ENCODE data around the gene POU2F2. TPM values are rescaled to one million over a fixed set of nuclear protein-coding genes. Genes with fewer than 3 reads are reported as not detected.

POU2F2 gene
- total RNA-seq, 2 donors from 2014 or later, result 0.11 to 0.83 TPM

DNA sequence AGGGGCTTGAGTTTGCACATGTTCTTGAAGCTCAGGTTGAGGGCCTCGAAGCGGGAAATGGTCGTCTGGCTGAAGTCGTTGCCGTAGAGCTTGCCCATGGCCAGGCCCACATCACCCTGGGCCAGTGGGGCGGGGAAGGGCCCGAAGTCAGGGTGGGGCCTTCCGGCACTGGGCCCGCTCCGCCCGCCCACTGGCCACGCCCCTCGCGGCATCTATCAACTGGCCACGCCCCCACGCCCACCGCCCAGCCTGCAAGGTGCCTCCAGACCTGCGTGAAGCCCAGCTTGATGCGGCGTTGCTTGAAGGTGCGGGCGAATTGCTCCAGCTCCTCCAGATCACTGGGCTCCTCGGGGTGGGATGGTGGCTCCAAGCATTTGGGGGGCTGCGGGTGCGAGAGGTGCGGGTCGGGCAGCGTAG lies 36.4 kb downstream of the POU2F2 start:
- H3K27me3 ChIP-seq, result peaks cover 0 to 6% of the 10 kb centered on the region in 2 donors
- no peak overlapping the region for H3K4me3 ChIP-seq
- TF ChIP-seq, protein P1, sequence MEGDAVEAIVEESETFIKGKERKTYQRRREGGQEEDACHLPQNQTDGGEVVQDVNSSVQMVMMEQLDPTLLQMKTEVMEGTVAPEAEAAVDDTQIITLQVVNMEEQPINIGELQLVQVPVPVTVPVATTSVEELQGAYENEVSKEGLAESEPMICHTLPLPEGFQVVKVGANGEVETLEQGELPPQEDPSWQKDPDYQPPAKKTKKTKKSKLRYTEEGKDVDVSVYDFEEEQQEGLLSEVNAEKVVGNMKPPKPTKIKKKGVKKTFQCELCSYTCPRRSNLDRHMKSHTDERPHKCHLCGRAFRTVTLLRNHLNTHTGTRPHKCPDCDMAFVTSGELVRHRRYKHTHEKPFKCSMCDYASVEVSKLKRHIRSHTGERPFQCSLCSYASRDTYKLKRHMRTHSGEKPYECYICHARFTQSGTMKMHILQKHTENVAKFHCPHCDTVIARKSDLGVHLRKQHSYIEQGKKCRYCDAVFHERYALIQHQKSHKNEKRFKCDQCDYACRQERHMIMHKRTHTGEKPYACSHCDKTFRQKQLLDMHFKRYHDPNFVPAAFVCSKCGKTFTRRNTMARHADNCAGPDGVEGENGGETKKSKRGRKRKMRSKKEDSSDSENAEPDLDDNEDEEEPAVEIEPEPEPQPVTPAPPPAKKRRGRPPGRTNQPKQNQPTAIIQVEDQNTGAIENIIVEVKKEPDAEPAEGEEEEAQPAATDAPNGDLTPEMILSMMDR (IDR thresholded peaks at IDR 0.05), result no peak
- DNase-seq (ENCODE audit: low spot score), result no peak
- no peaks in the 10 kb centered on the region for H3K9me3 ChIP-seq
- peaks cover 0 to 11% of the 10 kb centered on the region in 2 donors for H3K4me1 ChIP-seq
- H3K27ac ChIP-seq, result no peak overlapping the region
- H3K36me3 ChIP-seq, result no peaks in the 10 kb centered on the region

DNA sequence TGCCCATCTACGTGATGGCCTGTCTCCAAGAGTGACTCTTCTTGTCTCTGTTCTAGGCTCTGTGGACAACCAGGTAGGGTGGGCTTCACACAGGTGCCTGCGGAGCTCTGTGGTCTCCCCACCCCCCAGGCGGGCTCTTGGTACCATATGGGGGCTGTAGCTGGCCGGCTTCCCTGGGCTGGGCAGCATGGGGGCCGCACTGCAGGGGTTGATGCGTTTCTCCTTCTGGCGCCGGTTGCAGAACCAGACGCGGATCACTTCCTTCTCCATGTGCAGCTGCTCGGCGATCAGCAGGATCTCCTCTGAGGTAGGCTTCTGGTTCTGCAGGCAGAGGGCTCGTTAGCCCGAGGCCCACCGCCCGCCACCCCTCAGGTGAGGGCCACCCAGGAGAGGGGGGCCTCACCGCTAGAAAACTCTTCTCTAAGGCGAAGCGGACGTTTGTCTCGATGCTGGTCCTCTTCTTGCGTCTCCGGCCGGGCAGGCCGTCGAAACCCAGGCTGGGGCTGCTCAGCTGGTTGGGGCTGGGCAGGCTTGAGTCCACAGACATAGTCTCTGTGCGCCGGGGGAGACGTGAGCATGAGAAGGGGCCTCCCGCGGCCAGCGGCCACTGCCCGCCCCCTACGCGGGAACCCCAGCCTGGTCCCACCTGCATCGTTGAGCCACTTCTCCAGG lies 37.0 kb downstream of the POU2F2 start:
- no peaks in the 10 kb centered on the region for H3K9me3 ChIP-seq
- DNase-seq (ENCODE audit: low spot score), result no peak
- H3K4me1 ChIP-seq, result peaks cover 0 to 11% of the 10 kb centered on the region in 2 donors
- no peak overlapping the region for H3K4me3 ChIP-seq
- peaks cover 0 to 6% of the 10 kb centered on the region in 2 donors for H3K27me3 ChIP-seq
- no peak overlapping the region for H3K27ac ChIP-seq
- H3K36me3 ChIP-seq, result no peaks in the 10 kb centered on the region
- TF ChIP-seq, protein P1 (IDR thresholded peaks at IDR 0.05), result no peak

DNA sequence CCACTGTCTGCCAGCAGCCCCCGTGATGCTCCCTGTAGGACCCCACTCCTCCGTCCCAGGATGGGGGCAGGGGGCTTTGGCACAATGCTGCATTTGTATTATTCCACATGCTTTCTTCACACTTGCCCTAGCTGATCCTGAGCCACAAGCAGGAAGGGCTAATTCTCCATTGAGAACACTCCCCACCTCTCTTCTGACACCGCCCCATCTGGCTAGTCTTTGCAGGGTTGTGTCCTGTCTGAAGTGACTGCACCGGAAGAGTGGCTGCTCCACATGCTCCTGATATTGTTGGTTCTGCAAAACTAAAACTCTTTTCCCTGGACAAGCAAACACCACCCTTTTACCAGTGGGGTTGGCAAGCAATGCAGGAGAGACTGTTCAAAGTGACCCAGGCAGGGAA lies 38.3 kb downstream of the POU2F2 start:
- Histone ChIP-seq H3K36me3 (no peaks in the 10 kb centered on the region), H3K4me3 (no peak overlapping the region), H3K27ac (no peak overlapping the region), H3K27me3 (peaks cover 0 to 6% of the 10 kb centered on the region in 2 donors), H3K9me3 (no peaks in the 10 kb centered on the region), H3K4me1 (peaks cover 0 to 11% of the 10 kb centered on the region in 2 donors)
- TF ChIP-seq, protein P1 (IDR thresholded peaks at IDR 0.05), result no peak
- DNase-seq (ENCODE audit: low spot score), result no peak

DNA sequence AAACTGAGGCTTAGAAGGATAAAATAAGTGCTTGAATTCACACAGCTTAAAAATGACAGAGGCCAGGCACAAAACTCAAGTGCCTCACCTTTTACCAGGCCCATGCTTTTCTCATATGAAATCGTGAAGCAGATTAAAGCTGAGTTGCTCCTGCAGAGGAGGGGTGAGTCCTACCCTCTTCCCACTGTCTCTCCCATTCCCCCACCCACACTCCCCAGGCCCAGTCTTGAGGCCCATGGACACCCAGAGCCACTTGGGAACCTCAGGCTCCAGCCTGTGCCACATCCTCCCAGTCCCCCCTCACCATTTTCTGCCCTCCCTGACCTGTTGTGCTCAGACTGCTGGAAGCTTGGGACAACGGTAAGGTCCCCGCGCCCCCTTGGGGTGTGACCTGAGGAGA lies 38.7 kb downstream of the POU2F2 start:
- no peak overlapping the region for H3K4me3 ChIP-seq
- H3K27me3 ChIP-seq, result peaks cover 0 to 6% of the 10 kb centered on the region in 2 donors
- H3K9me3 ChIP-seq, result no peaks in the 10 kb centered on the region
- DNase-seq (ENCODE audit: low spot score), result no peak
- H3K4me1 ChIP-seq, result peaks cover 0 to 15% of the 10 kb centered on the region in 2 donors
- H3K36me3 ChIP-seq, result no peaks in the 10 kb centered on the region
- H3K27ac ChIP-seq, result no peak overlapping the region
- TF ChIP-seq, protein P1 (IDR thresholded peaks at IDR 0.05), result no peak

DNA sequence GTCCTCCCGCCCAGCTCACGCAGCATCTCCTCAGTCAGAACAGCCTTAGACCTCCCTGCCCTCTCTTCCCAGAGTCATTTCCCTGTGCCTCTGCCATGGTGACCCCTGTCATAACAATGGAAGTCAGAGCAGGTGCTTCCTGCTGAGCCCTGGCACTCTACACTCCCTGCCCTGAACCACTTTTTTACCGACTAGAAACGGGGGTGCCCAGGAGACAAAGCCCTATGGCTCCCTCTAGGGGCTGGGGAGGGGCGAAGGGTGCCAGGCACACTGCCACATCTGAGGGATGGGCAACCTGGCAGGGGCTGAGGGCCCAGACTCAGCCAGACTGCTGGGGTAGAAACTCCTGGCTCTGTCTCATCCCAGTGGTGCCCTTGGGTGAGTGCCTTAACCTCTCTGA lies 39.9 kb downstream of the POU2F2 start:
- TF ChIP-seq, protein P1 (IDR thresholded peaks at IDR 0.05), result peak; percentile 15 to 56
- H3K27me3 ChIP-seq, result peaks cover 0 to 6% of the 10 kb centered on the region in 2 donors
- H3K27ac ChIP-seq, result no peak overlapping the region
- H3K36me3 ChIP-seq, result no peaks in the 10 kb centered on the region
- no peaks in the 10 kb centered on the region for H3K9me3 ChIP-seq
- H3K4me1 ChIP-seq, result peaks cover 0 to 20% of the 10 kb centered on the region in 2 donors
- no peak overlapping the region for H3K4me3 ChIP-seq
- no peak for DNase-seq (ENCODE audit: low spot score)

DNA sequence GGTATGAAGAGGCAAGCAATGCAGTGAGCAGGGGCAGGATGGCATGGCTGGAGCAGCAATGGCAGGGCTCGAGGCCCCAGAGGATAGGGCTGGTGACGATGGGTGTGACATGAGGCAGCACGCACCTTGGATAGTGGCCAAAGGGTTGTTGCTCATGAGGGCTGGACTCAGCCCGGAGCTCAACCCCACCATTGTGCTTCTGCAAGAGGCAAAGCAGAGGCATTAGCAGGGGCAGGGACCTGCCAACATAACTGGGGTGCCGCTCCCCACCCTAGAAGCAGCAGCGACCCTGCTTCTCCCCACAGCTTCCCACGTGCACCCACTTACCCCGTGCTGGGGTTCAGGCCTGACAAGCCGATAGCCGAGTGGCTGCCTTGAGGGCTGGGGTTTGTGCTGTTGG lies 40.5 kb downstream of the POU2F2 start:
- no peak for DNase-seq (ENCODE audit: low spot score)
- no peak overlapping the region for H3K27ac ChIP-seq
- no peaks in the 10 kb centered on the region for H3K9me3 ChIP-seq
- peaks cover 0 to 20% of the 10 kb centered on the region in 2 donors for H3K4me1 ChIP-seq
- no peaks in the 10 kb centered on the region for H3K36me3 ChIP-seq
- H3K4me3 ChIP-seq, result no peak overlapping the region
- peaks cover 0 to 6% of the 10 kb centered on the region in 2 donors for H3K27me3 ChIP-seq
- TF ChIP-seq, protein P1 (IDR thresholded peaks at IDR 0.05), result no peak

Measured in right atrium auricular region (tissue), 2 donors.